Smooth muscle cell (in vitro differentiated cells): ENCODE measurements around the gene SOD1. TPM values are rescaled to one million over a fixed set of nuclear protein-coding genes. Genes with fewer than 3 reads are reported as not detected.

Source experiments
- DNase-seq: peaks from one replicate; lab custom pipeline; 2025; ENCODE audit not compliant: unreplicated experiment; lab: John Stamatoyannopoulos, UW
- H2AFZ ChIP-seq: fragments of 200-600 bp; sonication (generic); 2 replicates; pipeline ENCODE4 v1.6.0; 2016; ENCODE audit warnings: antibody characterized with exemption, low read depth, mild to moderate bottlenecking
- H3F3A ChIP-seq: fragments of 200-600 bp; sonication (generic); 2 replicates; pipeline ENCODE4 v1.6.0; 2017; ENCODE audit warnings: antibody characterized with exemption, low read depth
- H3K27ac ChIP-seq: fragments of 200-600 bp; sonication (generic); 2 replicates; pipeline ENCODE4 v1.5.1; 2016; ENCODE audit warnings: low read depth, mild to moderate bottlenecking
- H3K27me3 ChIP-seq: fragments of 200-600 bp; sonication (generic); 2 replicates; pipeline ENCODE4 v1.6.1; 2016; ENCODE audit warnings: low read depth, mild to moderate bottlenecking
- H3K36me3 ChIP-seq: fragments of 200-600 bp; sonication (generic); 2 replicates; pipeline ENCODE4 v1.5.1; 2016; ENCODE audit warnings: low read depth
- H3K4me1 ChIP-seq: fragments of 200-600 bp; sonication (generic); 2 replicates; pipeline ENCODE4 v1.5.1; 2016; ENCODE audit warnings: low read depth
- H3K4me2 ChIP-seq: fragments of 200-600 bp; sonication (generic); 2 replicates; pipeline ENCODE4 v1.6.0; 2016; ENCODE audit warnings: mild to moderate bottlenecking
- H3K4me3 ChIP-seq: fragments of 200-600 bp; sonication (generic); 2 replicates; pipeline ENCODE4 v1.5.1; 2016; ENCODE audit warnings: mild to moderate bottlenecking
- H3K79me2 ChIP-seq: fragments of 200-600 bp; sonication (generic); 2 replicates; pipeline ENCODE4 v1.6.0; 2016; ENCODE audit warnings: low read depth, mild to moderate bottlenecking
- H3K9ac ChIP-seq: fragments of 200-600 bp; sonication (generic); 2 replicates; pipeline ENCODE4 v1.6.0; 2016; ENCODE audit warnings: low read depth
- H3K9me3 ChIP-seq: fragments of 200-600 bp; sonication (generic); replicated peaks from 2 replicates; pipeline ENCODE4 v1.5.1; 2016; ENCODE audit warnings: low read depth
- H4K20me1 ChIP-seq: fragments of 200-600 bp; sonication (generic); 2 replicates; pipeline ENCODE4 v1.6.0; 2016; ENCODE audit warnings: low read depth
- CTCF ChIP-seq: fragments of 200-600 bp; sonication (generic); IDR thresholded peaks from 2 replicates; pipeline ENCODE4 v1.5.1; 2017; ENCODE audit warnings: borderline replicate concordance, mild to moderate bottlenecking, antibody characterized with exemption; ENCODE audit not compliant: insufficient read depth, poor library complexity, severe bottlenecking
- WGBS: methylation state at CpG from one replicate; pipeline ENCODE4 v1.1.7; 2016; ENCODE audit warnings: low lambda C conversion rate; 5-methylcytosine and 5-hydroxymethylcytosine counted together
- polyA plus RNA-seq: library from polyadenylated mRNA; unstranded; fragments of >200 nt; fragmentation: Nextera tagmentation; extraction: Ambion mirVana; gene quantifications from 2 replicates; pipeline ENCODE4 v1.2.1, GENCODE V29; 2016
- total RNA-seq: library from RNA; depleted of rRNA; stranded (reverse); fragments of >200 nt; gene quantifications from 2 replicates; pipeline ENCODE4 v1.2.3, GENCODE V29; 2014

SOD1 gene
- total and polyA plus RNA-seq, 2 experiments from 2014 or later: 128 to 229 TPM

GRCh38 chr21:31666445-31667010, 7.0 kb downstream of the SOD1 start:
- no peak overlapping the region for H3K4me2 ChIP-seq
- H3K4me1 ChIP-seq: no peaks in the 10 kb centered on the region
- H3K9me3 ChIP-seq: no peaks in the 10 kb centered on the region
- H4K20me1 ChIP-seq: peaks cover 60% of the 10 kb centered on the region
- H3K79me2 ChIP-seq: peaks cover 38% of the 10 kb centered on the region
- H3K27ac ChIP-seq: no peak overlapping the region
- no peaks in the 10 kb centered on the region for H3K36me3 ChIP-seq
- H3F3A ChIP-seq: peaks cover 24% of the 10 kb centered on the region
- no peaks in the 10 kb centered on the region for H3K27me3 ChIP-seq
- DNase-seq: no peak
- no peak overlapping the region for H2AFZ ChIP-seq
- no peak overlapping the region for H3K9ac ChIP-seq
- WGBS: 79% methylated on average over 5 of the region's 5 CpGs
- no peak for TF ChIP-seq CTCF
- H3K4me3 ChIP-seq: no peak overlapping the region

- peaks cover 25% of the 10 kb centered on the region for H3F3A ChIP-seq
- H2AFZ ChIP-seq: no peak overlapping the region
- H3K9ac ChIP-seq: no peak overlapping the region
- DNase-seq: no peak
- H3K4me1 ChIP-seq: no peaks in the 10 kb centered on the region
- no peaks in the 10 kb centered on the region for H3K36me3 ChIP-seq
- H3K4me3 ChIP-seq: no peak overlapping the region
- H3K9me3 ChIP-seq: no peaks in the 10 kb centered on the region
- 92% methylated on average over 5 of the region's 5 CpGs for WGBS
- no peak overlapping the region for H3K4me2 ChIP-seq
- TF ChIP-seq CTCF: no peak
- H3K27me3 ChIP-seq: no peaks in the 10 kb centered on the region
- peak overlapping the region; percentile 27 for H3K27ac ChIP-seq
- peaks cover 32% of the 10 kb centered on the region for H3K79me2 ChIP-seq
- peaks cover 54% of the 10 kb centered on the region for H4K20me1 ChIP-seq
Observed at GRCh38 chr21:31667132-31667531, 7.6 kb downstream of the SOD1 start.

GRCh38 chr21:31667639-31668038, 8.1 kb downstream of the SOD1 start:
- Histone ChIP-seq H3K4me2 (no peak overlapping the region), H3K79me2 (peaks cover 26% of the 10 kb centered on the region), H3K36me3 (no peaks in the 10 kb centered on the region), H3K4me3 (no peak overlapping the region), H2AFZ (no peak overlapping the region), H4K20me1 (peaks cover 49% of the 10 kb centered on the region), H3K4me1 (no peaks in the 10 kb centered on the region), H3K9ac (no peak overlapping the region), H3F3A (peaks cover 25% of the 10 kb centered on the region), H3K9me3 (no peaks in the 10 kb centered on the region), H3K27ac (peak overlapping the region; percentile 27), H3K27me3 (no peaks in the 10 kb centered on the region)
- DNase-seq: no peak
- no peak for TF ChIP-seq CTCF
